ENCODE measurements around the gene SPAG9.

Gene SPAG9

DNA sequence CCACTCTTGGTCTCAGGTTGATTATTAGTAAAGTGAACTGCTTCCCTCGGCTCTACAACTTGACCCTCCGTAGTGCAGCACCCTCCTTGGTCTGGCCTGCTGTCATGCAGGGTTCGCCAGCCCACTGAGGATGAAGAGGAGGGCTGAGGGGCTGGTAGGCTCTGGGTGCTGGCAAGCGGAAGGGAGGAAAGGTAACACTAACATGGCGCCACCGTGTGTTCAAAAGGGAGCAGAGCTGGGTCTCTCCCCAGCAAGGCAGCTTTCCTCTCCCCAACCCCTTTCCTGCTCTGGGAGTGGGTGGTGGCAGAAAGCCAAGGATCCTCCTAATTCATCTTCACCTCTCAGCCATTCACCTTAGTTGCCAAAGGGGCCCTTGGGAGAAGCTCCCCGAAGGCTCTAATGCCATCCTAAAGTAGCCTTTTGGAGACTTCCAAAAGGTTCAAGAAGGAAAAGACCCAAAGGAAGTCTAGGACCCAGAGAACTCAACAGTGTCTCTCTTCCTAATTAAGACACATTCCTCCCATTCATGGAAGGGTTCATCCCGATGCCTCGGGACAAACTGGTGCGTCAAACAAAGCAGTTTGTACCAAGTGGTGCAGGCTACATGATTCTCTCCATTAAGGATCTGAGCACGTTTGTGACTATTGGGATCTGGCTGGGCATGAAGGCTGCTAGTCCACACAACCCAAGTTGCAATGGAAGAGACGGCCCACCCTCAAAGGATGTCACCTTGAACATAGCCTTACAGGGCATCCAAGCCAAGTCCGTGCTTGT is 163.7 kb downstream of the SPAG9 start (continued):
- TF ChIP-seq ZBTB48 (tag by site-specific recombination; IDR thresholded peaks at IDR 0.05) = 0 out of 2 replicates have a peak, but pooled peaks have one; percentile 26
- no peak for TF ChIP-seq ZNF146 (tag by site-specific recombination; IDR thresholded peaks at IDR 0.05)
- peak; percentile 72; the same call in 1 of the 2 replicates for TF ChIP-seq ZBTB8A (tag by site-specific recombination; IDR thresholded peaks at IDR 0.05)
- TF ChIP-seq ZNF530 (tag by site-specific recombination; IDR thresholded peaks at IDR 0.05; ENCODE audit: low read depth) = no peak
- no peak for TF ChIP-seq ZNF776 (tag by site-specific recombination; IDR thresholded peaks at IDR 0.05; ENCODE audit: borderline replicate concordance)
- TF ChIP-seq, protein P1, sequence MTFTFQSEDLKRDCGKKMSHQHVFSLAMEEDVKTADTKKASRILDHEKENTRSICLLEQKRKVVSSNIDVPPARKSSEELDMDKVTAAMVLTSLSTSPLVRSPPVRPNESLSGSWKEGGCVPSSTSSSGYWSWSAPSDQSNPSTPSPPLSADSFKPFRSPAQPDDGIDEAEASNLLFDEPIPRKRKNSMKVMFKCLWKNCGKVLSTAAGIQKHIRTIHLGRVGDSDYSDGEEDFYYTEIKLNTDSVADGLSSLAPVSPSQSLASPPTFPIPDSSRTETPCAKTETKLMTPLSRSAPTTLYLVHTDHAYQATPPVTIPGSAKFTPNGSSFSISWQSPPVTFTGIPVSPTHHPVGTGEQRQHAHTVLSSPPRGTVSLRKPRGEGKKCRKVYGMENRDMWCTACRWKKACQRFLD (tag by site-specific recombination; IDR thresholded peaks at IDR 0.05) = no peak
- TF ChIP-seq IKZF3 (tag by site-specific recombination; IDR thresholded peaks at IDR 0.05) = peak; percentile 63; the same call in 1 of the 2 replicates
- peak; percentile 74 for TF ChIP-seq ZNF654 (tag by site-specific recombination; IDR thresholded peaks at IDR 0.05; ENCODE audit: low read depth)
- TF ChIP-seq, protein P2, sequence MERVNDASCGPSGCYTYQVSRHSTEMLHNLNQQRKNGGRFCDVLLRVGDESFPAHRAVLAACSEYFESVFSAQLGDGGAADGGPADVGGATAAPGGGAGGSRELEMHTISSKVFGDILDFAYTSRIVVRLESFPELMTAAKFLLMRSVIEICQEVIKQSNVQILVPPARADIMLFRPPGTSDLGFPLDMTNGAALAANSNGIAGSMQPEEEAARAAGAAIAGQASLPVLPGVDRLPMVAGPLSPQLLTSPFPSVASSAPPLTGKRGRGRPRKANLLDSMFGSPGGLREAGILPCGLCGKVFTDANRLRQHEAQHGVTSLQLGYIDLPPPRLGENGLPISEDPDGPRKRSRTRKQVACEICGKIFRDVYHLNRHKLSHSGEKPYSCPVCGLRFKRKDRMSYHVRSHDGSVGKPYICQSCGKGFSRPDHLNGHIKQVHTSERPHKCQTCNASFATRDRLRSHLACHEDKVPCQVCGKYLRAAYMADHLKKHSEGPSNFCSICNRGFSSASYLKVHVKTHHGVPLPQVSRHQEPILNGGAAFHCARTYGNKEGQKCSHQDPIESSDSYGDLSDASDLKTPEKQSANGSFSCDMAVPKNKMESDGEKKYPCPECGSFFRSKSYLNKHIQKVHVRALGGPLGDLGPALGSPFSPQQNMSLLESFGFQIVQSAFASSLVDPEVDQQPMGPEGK (tag by site-specific recombination; IDR thresholded peaks at IDR 0.05) = peak; percentile 40; the same call in 1 of the 2 replicates
- TF ChIP-seq, protein P3, sequence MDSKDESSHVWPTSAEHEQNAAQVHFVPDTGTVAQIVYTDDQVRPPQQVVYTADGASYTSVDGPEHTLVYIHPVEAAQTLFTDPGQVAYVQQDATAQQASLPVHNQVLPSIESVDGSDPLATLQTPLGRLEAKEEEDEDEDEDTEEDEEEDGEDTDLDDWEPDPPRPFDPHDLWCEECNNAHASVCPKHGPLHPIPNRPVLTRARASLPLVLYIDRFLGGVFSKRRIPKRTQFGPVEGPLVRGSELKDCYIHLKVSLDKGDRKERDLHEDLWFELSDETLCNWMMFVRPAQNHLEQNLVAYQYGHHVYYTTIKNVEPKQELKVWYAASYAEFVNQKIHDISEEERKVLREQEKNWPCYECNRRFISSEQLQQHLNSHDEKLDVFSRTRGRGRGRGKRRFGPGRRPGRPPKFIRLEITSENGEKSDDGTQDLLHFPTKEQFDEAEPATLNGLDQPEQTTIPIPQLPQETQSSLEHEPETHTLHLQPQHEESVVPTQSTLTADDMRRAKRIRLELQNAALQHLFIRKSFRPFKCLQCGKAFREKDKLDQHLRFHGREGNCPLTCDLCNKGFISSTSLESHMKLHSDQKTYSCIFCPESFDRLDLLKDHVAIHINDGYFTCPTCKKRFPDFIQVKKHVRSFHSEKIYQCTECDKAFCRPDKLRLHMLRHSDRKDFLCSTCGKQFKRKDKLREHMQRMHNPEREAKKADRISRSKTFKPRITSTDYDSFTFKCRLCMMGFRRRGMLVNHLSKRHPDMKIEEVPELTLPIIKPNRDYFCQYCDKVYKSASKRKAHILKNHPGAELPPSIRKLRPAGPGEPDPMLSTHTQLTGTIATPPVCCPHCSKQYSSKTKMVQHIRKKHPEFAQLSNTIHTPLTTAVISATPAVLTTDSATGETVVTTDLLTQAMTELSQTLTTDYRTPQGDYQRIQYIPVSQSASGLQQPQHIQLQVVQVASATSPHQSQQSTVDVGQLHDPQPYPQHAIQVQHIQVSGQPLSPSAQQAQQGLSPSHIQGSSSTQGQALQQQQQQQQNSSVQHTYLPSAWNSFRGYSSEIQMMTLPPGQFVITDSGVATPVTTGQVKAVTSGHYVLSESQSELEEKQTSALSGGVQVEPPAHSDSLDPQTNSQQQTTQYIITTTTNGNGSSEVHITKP (tag by site-specific recombination; IDR thresholded peaks at IDR 0.05) = peak; percentile 39; the same call in 1 of the 2 replicates
- peak; percentile 54 for TF ChIP-seq WT1 (tag by site-specific recombination; IDR thresholded peaks at IDR 0.05)

DNA sequence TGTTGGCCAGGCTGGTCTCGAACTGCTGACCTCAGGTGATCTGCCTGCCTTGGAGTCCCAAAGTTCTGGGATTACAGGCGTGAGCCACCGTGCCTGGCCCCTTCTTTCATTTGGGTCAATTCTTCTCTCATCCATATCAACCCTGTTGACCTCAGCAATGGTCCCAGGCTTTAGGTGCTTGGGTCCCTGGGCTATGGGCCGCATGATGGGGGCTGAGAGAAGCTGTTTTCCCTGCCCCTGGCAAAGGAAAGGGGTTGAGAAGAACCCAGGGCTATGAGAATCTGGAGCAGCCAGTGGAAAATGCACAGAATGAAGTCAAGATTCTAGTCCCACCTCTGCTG is 164.3 kb downstream of the SPAG9 start:
- Histone ChIP-seq H3K4me1 (ENCODE audit: control insufficient read depth, insufficient read depth, low read length) (no peaks in the 10 kb centered on the region; the same call in 1 of the 2 replicates), H3K4me3 (ENCODE audit: low read depth, low read length) (no peak overlapping the region), H3K27ac (ENCODE audit: extremely low read depth, low read depth, low read length) (no peak overlapping the region), H3K9me3 (ENCODE audit: control insufficient read depth, insufficient read depth, low read depth, low read length) (no peaks in the 10 kb centered on the region), H3K36me3 (ENCODE audit: control insufficient read depth in 2 of 2, insufficient read depth in 1 of 2, low read length in 2 of 2) (peaks cover 0 to 12% of the 10 kb centered on the region in 2 experiments; a peak in 1 of 3 replicates)
- ChIA-PET POLR2A (interaction anchor here (1.0 to 4.9 kb wide), 3 partner anchors 90 to 104 kb away, joined by 4 to 106 read pairs (median 6); partner anchors contain the start of gene TOB1), CTCF (interaction anchor here (0.5 to 12.1 kb wide), 30 partner anchors 10 to 282 kb away, joined by 3 to 329 read pairs (median 4); no protein-coding TSS in a partner anchor)
- TF ChIP-seq KLF10 (tag by site-specific recombination; IDR thresholded peaks at IDR 0.05) = no peak
- TF ChIP-seq BCL11B (tag by site-specific recombination; IDR thresholded peaks at IDR 0.05; ENCODE audit: low read depth) = no peak
- no peak for TF ChIP-seq ZNF792 (tag by site-specific recombination; IDR thresholded peaks at IDR 0.05)
- TF ChIP-seq SP7 (tag by site-specific recombination; IDR thresholded peaks at IDR 0.05) = no peak
- TF ChIP-seq, protein P4, sequence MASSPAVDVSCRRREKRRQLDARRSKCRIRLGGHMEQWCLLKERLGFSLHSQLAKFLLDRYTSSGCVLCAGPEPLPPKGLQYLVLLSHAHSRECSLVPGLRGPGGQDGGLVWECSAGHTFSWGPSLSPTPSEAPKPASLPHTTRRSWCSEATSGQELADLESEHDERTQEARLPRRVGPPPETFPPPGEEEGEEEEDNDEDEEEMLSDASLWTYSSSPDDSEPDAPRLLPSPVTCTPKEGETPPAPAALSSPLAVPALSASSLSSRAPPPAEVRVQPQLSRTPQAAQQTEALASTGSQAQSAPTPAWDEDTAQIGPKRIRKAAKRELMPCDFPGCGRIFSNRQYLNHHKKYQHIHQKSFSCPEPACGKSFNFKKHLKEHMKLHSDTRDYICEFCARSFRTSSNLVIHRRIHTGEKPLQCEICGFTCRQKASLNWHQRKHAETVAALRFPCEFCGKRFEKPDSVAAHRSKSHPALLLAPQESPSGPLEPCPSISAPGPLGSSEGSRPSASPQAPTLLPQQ (tag by site-specific recombination; IDR thresholded peaks at IDR 0.05) = no peak
- no peak for TF ChIP-seq ZSCAN16 (tag by site-specific recombination; IDR thresholded peaks at IDR 0.05)
